GM19463 (cell line): Measurements from ENCODE around the gene ZNF500.

Experiments
- ATAC-seq: cut with Tn5 transposase; IDR thresholded peaks from one replicate; pipeline ENCODE4 v1.9.1; 2021; ENCODE audit warnings: mild to moderate bottlenecking, moderate library complexity; ENCODE audit not compliant: unreplicated experiment

The ZNF500 gene

DNA sequence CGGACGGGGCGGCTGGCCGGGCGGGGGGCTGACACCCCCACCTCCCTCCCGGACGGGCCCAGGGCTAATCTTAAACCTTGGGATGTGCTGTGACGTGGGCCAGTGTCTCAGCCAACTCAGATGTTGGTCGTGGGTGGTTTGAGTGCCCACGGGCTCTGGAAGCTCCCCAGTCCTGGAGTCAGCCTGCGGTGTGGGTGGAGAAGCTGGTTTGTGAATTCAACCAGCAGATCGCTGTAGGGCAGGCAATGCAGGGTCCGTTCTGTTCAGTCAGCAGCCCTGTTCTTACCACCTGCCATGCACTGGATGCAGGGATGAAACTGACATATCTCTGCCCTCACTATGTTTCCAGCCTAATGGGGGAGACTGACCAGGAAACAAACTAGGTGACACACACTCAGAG lies 8.0 kb upstream of the ZNF500 start:
- no peak for ATAC-seq

DNA sequence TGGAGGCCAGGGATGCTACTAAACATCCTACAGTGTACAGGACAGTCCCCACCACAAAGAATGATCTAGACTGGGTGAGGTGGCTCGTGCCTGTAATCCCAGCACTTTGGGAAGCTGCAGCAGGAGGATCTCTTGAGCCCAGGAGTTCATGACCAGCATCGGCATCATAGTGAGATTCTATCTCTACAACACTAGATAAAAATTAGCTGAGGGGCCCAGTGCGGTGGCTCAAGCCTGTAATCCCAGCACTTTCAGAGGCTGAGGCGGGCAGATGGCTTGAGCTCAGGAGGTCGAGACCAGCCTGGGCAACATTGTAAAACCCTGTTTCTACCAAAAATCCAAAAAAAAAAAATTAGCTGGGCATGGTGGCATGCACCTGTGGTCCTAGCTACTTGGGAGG lies 5.4 kb upstream of the ZNF500 start:
- no peak for ATAC-seq

GRCh38 chr16:4771646-4772045 lies 4.7 kb upstream of the ZNF500 start:
- ATAC-seq, result no peak

DNA sequence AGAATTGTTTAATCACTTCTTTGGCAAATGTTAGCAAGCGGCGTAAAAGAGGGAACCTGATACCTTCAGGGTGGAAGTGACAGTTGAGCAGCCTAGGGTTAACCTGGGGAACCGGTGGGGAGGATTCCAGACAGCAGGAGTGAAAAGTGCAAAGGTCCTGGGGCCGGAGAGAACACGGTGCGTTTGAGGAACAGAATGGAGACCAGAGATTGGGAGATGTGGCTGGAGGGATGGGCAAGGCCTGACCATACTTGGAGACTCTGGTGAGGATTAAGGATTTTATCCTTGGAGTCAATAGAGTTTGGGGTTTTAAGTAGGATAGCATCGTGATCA lies 2.3 kb upstream of the ZNF500 start:
- no peak for ATAC-seq

DNA sequence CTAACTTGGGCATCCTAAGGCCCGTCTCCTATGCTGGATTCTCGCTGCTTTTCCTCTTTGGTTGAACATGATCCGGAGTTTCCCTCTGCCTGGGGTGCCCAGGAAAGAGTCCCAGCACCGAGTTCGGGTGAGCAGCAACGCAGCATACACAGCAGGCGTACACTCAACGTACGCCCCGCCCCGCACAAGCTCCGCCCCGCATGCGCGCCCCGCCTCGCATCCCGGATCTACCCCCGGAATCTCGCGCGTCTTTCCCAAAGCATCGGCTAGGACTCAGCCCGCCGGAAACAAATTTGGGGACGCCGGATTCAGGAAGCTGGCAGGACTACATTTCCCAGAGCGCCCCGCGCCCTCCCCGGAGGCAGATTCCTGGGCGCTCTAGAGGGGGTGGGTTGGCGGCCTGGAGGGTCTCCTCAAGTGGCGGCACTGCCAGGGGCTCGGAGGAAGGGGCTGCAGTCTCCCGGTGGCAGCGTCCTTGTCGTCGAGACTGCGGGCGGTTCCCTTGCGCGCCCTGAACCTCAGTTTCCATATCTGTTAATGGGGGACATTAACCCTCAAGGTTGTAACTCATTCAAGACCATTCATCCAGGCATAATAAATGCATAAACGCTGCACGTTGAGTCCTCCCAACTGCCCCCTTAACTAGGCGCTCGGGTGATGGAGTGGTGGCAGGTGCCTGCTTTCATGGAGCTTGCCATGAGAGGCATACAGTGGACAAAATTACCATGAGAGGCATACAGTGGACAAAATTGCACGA lies 1.8 kb upstream of the ZNF500 start:
- ATAC-seq, result peak; percentile 58

DNA sequence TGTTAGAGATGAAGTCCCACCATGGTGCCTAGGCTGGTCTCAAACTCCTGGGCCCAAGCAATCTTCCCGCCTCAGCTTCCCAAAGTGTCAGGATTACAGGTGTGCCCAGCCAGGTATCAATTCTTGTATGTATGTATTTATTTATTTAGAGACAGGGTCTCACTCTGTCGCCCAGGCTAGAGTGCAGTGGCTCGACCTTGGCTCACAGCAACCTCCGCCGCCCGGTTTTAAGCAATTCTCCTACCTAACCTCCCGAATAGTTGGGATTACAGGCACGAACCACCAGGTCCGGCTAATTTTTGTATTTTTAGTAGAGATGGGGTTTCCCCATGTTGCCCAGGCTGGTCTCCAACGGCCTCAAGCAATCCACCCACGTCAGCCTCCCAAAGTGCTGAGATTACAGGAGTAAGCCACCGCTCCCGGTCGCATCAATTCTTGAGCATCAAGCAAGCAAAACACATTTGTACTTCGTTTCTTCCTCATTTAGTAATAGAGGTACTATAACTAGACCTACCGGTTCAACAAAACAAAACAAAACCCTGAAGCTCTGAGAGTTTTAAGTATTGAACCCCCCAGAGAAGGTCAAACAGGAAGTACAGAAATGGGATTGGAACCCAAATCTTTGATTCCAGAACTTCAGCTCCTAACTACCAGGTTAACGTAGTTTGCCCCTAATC lies 1.0 kb upstream of the ZNF500 start:
- no peak for ATAC-seq

DNA sequence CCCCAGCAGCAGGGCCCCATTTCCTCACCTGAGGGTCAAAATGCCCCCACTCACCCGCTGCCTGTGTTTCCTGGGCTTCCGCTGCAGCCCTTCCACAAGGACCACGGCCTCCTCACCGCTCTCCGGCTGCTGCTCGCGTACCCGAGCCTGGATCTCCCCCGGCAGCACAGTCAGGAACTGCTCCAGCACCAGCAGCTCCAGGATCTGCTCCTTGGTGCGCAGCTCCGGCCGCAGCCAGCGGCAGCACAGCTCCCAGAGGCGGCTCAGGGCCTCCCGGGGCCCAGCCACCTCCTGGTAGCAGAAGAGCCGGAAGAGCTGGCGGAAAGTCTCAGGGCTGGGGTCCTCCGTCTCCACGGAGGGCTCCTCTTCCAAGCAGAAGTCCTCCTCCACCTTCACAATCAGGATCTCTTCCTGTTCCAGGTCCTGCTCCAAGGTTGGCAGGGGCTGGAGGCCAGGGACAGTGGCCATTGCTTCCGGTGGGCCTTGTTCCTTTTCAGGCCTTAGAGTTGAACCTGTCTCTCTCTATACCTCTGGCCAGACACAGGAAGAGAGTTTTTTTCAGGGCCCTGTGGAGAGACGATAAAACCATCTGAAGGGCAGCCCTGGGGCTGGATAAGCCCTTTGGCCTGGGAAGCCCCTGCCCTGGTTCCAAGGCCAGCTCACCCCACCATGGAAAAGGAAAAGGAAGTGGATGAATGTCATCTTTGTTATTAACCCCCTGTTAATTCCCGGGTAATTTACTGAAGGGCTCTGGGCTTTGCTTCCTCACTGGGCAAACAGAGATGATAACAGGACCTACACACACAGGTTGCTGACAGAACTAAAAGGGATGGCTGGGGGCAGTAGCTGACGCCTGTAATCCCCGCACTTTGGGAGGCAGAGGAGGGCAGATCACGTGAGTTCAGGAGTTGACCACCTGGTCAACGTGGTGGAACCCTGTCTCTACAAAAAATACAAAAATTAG lies 1.2 kb downstream of the ZNF500 start:
- ATAC-seq, result no peak

DNA sequence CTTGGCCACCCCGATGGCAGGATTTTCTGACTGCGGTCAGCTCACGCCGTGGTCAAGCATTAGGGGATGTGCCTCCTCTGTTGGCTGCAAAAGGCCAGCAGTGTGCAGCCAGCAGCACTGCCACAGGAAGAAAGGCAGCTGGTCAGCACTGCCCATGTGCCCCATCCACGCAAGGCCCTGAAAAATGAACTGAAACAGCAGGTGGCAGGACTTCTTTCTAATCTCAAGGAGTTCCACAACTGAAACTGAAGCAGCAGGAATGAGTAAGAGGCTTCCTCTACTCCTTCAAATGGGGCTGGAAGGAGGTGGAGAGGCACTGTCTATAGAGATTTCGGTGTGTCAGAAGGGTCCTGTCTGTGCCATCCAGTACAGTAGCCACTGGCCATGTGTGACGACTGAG lies 3.2 kb downstream of the ZNF500 start:
- ATAC-seq, result no peak

- ATAC-seq, result no peak
Observed at GRCh38 chr16:4762205-4762604, 4.8 kb downstream of the ZNF500 start.

- ATAC-seq, result no peak
Observed at GRCh38 chr16:4760221-4760910, 6.6 kb downstream of the ZNF500 start.

- no peak for ATAC-seq
Observed at GRCh38 chr16:4755687-4756086, 11.3 kb downstream of the ZNF500 start.

- ATAC-seq, result no peak
Observed at GRCh38 chr16:4754865-4755264, 12.1 kb downstream of the ZNF500 start.

GRCh38 chr16:4753227-4753626 lies 13.7 kb downstream of the ZNF500 start:
- ATAC-seq, result no peak

DNA sequence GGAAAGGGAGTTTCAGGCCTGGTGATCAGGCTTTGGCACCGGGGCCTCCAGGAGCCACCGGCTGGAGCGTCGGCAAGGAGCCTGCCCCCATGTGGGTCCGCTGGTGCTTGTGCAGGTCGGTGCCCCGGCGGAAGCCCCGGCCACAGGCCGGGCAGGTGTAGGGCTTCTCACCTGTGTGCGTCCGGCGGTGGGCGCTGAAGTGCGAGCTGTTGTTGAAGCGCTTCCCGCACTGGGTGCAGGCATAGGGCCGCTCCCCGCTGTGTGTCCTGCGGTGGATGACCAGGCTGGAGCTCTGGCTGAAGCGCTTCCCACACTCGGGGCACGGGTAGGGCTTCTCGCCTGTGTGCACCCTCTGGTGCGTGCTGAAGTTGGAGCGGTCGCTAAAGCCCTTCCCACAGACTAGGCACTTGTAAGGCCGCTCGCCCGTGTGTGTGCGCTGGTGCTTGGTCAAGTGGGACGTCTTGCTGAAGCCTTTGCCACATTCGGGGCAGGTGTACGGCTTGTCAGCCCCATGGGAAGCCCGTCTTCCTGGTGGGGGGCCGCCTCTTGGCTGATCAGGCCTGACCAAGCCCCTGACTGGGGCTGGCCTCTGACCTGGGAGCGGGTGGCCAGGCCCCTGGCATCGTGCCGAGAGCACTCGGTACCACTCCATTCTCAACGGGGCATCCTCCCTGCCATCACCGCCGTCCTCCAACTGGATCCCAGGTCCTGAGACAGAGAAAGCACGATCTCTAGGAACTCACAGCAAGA lies 14.4 kb downstream of the ZNF500 start:
- no peak for ATAC-seq

DNA sequence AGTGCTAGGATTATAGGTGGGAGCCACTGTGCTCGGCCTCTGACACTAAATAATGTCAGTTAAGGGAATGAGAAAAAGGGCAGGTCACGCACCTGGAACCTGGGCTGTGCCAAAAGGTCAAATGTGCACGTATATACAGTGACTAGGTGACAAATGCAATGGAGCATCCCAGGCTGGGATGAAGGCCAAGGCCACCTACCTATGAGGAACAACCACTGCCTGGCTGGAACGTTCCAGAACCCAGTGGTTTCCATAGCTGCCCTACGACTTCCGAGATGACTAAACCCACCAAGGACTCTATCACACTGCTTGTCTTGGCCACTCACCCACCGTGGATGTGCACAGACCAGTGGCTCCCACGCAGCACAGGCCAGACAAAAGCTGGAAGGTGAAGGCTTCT lies 16.1 kb downstream of the ZNF500 start:
- ATAC-seq, result no peak

DNA sequence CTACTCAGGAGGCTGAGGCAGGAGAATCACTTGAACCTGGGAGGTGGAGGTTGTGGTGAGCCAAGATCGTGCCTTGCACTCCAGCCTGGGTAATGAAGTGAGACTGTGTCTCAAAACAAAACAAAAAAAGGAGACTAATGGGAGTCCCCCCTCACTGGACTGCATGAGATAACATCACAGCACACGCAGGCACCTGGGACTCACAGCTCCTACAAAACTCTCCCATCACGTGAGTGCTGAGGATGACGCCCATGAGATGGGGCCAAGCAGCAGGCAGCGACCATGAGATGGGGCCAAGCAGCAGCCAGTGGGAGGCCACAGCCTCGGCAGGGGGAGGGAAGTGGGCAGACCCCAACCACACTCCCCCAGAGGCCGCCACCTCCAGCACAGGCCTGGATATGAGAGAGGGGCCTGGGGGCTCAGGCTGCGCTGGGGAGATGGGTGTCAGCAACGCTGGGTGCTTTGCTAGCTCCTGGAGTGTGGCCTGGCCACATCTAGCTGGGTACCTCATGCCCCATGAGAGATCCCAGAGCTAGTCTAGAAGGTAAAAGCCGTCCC lies 17.2 kb downstream of the ZNF500 start:
- ATAC-seq, result no peak

GRCh38 chr16:4748682-4749411 lies 18.1 kb downstream of the ZNF500 start:
- no peak for ATAC-seq

DNA sequence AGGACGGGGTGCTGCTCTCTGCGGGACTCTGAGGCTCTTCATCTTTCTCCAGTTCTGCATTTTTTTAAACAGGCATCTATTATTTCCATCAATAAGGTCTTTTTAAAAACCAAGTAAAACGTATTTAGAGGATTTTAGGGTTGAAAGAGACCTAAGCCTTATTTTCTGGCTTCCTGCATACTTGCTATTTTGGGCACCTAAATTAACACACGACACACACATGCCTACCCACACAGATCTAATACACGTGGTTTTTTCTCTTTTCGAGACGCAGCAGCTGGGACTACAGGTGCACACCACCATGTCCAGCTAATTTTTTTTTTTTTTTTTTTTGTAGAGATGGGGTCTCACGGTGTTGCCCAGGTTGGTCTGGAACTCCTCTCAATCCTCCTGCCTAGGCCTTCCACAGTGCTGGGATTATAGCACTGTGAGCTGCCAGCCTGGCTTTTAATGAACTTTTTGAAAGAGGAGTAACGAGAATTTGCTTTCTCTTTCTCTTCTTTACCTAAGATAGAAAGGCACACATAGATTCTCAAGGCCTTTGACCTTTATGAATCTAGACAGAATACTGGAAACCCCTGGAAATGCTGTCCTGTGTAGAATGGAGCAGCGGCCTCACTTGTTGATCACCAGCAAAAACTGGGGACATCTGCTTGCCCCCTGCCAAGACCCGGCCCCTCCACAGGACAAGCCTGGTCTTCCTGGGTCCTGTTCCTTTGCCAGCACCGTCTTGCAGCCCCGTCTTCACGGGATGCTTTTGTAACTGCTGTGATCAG lies 18.9 kb downstream of the ZNF500 start:
- no peak for ATAC-seq
